ENCODE results near the gene CARD8.
A peak's percentile ranks its signal among the peaks of the same experiment; 100 is the strongest.

CARD8 gene

DNA sequence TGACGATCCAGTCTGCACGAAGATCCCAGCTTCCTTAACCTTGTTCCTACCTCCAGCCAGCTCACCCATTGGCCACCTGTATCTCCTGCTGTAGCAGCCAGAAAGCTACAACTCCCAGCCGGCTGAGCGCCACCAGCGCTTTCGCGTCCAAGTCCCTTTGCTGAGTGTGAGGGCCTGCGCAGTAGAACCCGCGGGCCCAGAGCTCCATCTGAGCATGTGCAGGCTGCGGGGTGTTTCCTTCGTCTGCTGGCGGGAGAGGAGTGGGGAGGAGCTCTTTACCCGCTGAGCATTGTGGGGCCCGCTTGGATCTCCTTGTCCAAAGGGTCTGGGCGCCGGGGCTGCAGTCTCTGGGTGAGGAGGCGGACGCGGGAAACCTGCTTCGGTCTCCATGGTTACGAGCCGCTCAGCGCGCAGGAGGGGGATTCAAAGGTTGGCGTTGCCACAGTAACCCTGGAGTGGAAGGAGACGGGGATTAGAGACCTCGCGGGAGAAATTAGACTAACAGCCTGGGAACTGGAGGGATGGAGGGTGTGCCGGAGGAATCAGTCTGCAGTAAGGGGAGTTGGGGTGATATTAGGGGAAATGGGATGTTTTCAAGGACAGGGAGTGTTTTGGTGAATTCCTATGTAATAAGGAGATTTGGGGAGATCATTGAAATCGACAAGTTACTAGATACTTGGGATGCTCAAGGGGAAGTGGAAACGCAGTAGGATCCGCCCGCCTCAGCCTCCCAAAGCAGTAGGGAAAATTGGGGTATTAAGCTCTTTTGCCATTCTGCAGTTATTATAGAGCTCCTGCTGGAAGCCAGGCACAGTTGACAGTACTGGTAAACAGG, 51.7 kb downstream of the CARD8 start:
- DNase-seq: peak; percentile 95

- no peak for DNase-seq
Measured at GRCh38 chr19:48203222-48203793, 52.4 kb downstream of the CARD8 start.

GRCh38 chr19:48196933-48197665, 58.6 kb downstream of the CARD8 start:
- DNase-seq: no peak

DNA sequence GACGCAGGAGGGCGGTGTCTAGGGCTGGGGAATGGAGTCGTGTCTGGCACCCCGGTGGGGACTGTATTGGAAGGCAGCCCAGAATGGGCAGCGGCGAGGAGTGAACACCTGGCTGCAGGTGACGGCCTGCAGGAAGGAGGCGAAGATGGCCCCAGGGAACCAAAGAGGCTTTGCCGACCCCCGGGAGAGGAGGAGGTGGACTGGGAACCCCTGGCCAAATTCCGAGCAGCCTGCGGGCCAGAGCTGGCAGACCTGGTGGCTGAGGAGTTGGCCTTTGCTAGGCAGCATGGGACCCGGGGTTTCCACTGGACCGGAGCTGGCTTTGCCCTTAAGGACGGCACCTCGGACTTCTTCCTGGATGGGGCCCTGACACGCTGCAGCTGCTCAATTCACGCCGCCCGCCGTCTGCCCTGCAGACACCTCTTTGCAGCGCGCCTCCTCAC, 59.4 kb downstream of the CARD8 start:
- DNase-seq: no peak

DNA sequence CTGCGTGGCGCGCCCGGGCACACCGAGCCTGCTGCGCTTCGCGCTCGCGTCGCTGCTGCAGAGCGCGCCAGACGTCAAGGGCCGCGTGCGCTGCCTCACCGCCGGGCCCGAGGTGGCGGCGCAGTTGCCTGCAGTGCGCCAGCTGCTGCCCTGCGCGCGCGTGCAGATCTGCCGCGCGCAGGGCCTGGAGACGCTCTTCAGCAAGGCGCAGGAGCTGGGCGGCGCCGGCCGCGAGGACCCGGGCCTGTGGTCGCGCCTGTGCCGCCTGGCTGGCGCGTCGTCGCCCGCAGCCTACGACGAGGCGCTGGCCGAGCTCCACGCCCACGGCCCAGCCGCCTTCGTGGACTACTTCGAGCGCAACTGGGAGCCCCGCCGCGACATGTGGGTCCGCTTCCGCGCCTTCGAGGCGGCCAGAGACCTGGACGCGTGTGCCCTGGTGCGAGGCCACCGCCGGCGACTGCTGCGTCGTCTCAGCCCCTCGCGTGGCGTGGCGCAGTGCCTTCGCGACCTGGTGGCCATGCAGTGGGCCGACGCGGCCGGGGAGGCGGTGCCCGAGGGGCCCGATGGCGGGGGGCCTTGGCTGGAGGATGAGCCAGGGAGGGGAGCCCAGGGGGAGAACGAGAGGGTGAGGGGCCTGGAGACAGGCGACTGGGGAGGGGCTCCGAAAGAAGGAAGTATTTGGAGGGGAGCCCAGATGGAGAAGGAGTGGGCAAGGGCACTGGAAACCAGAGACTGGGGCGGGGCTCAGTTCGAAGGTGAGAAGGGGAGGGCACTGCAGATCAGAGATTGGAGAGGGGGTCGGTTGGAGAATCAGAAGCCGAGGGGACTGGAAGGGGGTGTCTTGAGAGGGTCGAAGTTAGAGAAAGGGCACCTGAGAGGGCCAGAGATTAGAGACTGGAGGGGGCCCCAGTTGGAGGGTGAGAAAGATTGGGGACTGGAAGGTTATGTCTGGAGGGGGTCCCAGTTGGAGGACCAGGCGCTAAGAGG, 60.6 kb downstream of the CARD8 start:
- DNase-seq: no peak

- no peak for DNase-seq
Measured at GRCh38 chr19:48194041-48194843, 61.5 kb downstream of the CARD8 start.

DNA sequence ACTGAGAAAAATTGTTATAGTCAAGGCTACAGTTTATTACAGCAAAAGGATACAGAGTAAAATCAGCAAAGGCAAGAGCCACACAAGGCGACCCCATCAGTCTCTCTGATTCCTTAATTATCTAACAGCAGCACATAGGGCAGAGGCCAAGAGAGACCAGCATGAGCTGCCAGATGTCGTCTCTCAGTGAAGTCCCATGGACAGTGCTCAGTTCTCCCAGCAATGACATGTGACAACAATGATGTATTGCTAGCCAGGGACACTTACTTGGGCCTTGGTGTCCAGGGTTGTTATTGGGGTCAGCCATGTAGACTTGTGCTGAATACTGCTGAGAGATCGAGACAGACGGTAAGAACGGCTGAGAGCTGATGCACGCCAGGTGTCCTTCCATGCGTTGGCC, 63.0 kb downstream of the CARD8 start:
- DNase-seq: no peak

DNA sequence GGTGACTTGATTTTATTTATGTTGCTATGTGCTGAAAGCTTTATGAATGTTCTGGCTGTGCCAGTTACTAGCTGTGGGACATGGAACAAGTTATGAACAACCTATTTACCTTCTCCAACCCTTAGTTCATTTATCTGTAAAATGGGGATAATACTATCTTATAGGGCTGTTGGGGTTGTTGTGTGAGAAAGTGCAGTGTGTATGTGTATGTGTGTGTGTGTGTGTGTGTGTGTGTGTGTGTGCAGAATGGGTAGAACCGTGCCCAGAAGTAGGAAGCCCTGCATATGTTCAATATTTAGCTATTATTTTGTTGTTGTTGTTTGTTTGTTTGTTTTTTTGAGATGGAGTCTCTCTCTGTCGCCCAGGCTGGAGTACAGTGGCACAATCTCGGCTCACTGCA, 64.8 kb downstream of the CARD8 start:
- no peak for DNase-seq

GRCh38 chr19:48190288-48190884, 65.3 kb downstream of the CARD8 start:
- no peak for DNase-seq

- DNase-seq: no peak
Measured at GRCh38 chr19:48186541-48186991, 69.1 kb downstream of the CARD8 start.

DNA sequence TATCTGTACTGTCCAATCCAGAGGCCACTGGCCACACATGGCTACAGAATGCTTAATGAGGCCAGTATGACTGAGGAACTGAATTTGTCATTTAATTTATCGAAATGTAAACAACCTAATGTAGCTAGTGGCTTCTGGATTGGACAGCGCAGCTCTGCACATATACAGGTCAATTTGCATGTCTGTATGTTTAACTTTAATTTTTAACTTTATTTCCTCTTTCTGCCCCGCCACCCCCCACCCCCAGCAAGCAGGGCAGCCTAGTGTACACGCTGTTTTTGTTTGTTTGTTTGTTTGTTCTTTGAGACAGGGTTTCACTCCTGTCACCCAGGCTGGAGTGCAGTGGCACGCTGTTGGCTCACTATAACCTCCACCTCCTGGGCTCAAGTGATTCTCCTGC, 69.7 kb downstream of the CARD8 start:
- DNase-seq: no peak

- DNase-seq: no peak
Measured at GRCh38 chr19:48183356-48183755, 72.4 kb downstream of the CARD8 start.

DNA sequence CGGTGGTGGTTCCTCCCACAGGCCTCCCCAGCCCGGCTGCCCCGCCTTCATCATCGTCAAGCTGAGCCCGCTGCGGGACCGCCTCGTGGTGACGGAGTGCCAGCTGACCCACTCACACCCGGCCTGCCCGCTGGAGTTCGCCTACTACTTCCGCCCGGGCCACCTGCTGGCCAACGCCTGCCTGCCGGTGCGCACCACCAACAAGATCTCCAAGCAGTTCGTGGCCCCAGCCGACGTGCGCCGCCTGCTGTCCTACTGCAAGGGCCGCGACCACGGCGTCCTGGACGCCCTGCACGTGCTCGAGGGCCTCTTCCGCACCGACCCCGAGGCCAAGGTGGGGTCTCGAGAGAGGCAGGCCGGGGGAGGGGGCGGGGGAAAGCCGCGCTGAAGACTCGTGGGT, 73.3 kb downstream of the CARD8 start:
- no peak for DNase-seq

DNA sequence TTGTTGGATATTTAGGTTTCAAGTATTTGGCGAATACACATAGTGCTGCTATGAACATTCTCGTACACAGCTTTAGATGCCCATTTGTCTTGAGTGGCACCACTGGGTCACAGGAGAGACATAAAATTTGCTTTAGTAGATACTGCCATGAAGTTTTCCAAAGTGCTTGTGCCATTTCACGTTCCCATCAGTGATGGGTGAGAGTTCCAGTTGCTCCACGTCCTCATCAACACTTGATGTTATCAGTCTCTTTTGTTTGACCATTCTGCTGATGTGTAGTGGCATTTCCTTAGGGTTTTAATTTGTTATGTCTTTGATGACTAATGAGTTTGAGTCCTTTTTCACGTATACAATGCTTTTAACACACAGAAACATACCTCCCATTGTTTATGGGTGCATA, 74.2 kb downstream of the CARD8 start:
- no peak for DNase-seq

- DNase-seq: no peak
Measured at GRCh38 chr19:48176226-48176625, 79.5 kb downstream of the CARD8 start.

DNA sequence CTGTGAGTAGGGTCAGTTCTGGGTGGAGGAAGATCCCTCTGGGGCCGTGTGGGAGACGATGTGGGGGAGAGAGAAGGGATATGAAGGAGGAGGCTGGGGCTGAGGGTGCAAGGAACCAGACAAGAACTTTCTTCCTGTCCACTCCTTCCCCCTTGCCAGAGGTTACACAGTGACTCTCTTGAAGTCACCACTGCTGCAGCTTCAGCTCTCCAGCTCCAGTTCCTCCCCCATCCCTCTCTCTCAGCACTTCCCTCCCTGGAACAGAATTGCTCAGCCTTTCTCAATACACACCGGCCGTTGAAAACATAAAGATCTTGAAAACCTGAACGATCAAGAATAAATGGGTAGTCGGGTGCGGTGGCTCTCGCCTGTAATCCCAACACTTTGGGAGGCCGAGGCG, 80.1 kb downstream of the CARD8 start:
- DNase-seq: no peak

GRCh38 chr19:48174445-48175030, 81.2 kb downstream of the CARD8 start:
- DNase-seq: no peak

DNA sequence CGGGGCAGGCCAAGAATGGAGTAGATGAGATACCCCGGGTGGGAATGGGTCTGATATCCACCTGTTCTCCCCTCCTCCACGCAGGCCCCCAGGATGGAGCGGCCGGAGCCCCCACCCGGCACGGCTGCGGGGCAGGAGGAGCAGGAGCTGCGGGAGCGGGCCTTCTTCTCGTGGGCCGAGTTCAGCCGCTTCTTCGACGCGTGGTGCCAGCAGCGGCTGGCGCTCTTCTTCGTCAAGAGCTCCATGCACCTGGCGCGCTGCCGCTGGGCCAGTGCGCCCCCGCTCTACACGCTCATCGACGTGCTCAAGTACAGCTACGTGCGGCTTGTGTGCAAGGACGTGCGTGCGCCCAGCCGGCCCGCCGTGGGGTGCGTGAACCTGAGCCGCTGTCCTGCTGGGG, 84.0 kb downstream of the CARD8 start:
- DNase-seq: no peak

DNA sequence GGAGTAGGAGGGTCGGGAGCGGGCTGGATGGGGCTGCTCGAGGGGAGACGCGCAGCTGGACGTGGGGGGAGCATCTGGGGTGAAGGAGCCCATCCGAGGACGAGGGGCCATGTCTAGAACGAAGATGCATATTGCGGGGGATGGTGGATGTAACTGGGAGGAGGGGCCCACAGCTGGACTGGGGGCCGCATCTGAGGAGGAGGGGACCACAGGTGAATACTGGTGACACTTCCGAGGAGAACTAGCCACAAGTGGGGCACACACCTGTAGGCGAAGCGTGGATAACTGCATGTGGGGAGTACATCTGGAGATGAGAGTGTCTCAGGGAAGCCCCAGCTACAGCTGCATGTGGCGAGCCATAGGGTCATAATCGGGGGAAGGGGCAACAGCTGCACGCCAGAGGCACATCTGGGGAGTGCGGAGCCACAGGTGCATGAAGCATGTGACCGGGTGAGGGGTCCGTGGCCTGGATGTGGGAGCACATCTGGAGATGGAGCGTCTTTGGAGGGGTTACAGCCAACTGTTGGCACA, 84.8 kb downstream of the CARD8 start:
- DNase-seq: no peak

DNA sequence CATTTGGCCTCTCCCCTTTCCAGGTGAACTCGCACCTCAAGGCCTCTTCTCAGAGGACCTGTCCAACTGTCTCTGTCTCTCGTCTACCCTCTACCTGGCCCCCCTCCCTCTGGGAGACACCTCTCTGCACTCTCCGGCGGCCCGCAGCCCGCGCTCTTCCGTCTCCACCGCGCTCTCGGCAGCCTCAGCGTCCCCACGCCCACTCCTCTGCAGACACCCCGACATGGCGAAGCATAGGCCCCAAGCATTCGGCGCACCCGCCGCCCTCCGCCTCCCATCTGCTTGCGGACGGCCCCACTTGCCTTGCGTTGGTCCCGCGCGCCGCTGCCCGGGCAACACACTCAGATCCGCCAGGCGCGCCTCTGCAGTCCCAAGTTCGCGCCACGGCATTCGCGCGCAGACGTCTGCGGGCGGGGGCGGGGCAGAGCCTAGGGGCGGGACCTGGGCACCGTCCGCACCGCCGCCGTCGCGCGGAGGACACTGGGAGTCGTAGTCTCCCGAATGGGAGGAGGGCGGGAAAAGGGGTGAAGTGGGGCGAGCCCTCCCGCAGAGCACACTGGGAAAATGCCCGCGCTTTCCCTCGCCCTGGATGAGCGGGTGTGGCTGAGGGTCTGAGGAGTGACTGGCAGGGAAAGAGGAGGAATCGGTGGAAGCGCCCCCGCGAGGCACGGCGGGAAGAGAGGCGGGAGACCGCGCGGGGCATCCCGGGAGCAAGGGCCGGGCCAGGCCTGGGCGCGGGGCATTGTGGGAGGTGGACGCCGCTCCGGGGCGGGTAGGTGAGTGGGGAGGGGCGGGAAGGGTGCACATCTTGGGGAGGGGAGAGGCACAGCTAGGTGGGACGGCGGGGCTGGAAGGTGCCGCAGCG, 85.5 kb downstream of the CARD8 start, which contains the start of the genes LIG1 and ZSWIM9:
LIG1 (minus strand) TSS at position 406 of the 865 bp plus-strand sequence. CDS start 4,778 bp downstream, outside the sequence.
ZSWIM9 (plus strand) TSS at position 742 of the 865 bp plus-strand sequence. CDS start 1,123 bp downstream, outside the sequence.
- peak; percentile 95 for DNase-seq
